Activated CD8-positive, alpha-beta T cell treated with anti-CD3 and anti-CD28 coated beads for 36 hours (primary cell): ENCODE results near the gene TPM1. TPM values are rescaled to one million over a fixed set of nuclear protein-coding genes. Genes with fewer than 3 reads are reported as not detected.

Source experiments
- ATAC-seq: fragments of 200-7000 bp; cut with Tn5 transposase; one replicate; pipeline ENCODE4 v1.10.0; 2021; ENCODE audit warnings: mild to moderate bottlenecking, moderate library complexity
- CTCF ChIA-PET: fragments of 350-600 bp; sonication (Branson Sonifier 250); formaldehyde crosslinking; loops from one replicate; lab custom pipeline; 2021; ENCODE audit warnings: antibody characterized with exemption; lab: Charles Lee
- POLR2A ChIA-PET: fragments of 350-600 bp; sonication (Branson Sonifier 250); formaldehyde crosslinking; loops from one replicate; lab custom pipeline; 2021; ENCODE audit warnings: antibody characterized with exemption; lab: Charles Lee
- DNase-seq: peaks from one replicate; pipeline ENCODE4 v3.0.0-alpha.2; 2020
- H3K27ac Mint-ChIP-seq: one replicate; pipeline ENCODE4 v1.8.0; 2021; ENCODE audit warnings: mild to moderate bottlenecking, mixed read lengths
- H3K27me3 Mint-ChIP-seq: one replicate; pipeline ENCODE4 v1.8.0; 2021; ENCODE audit warnings: mixed read lengths
- H3K36me3 Mint-ChIP-seq: one replicate; pipeline ENCODE4 v1.8.0; 2021; ENCODE audit warnings: low read depth, mixed read lengths
- H3K4me1 Mint-ChIP-seq: one replicate; pipeline ENCODE4 v1.8.0; 2021; ENCODE audit warnings: low read depth, mixed read lengths
- H3K4me3 Mint-ChIP-seq: one replicate; pipeline ENCODE4 v1.8.0; 2021; ENCODE audit warnings: mild to moderate bottlenecking, moderate library complexity, mixed read lengths
- H3K9me3 Mint-ChIP-seq: one replicate; pipeline ENCODE4 v1.8.0; 2021; ENCODE audit warnings: mixed read lengths
- intact Hi-C: fragments of 100-400 bp; cut with micrococcal nuclease; formaldehyde crosslinking; loops from one replicate; pipeline ENCODE4 v1.10.0; 2022
- total RNA-seq, 2 experiments: library from RNA; stranded (reverse); gene quantifications; one replicate each; pipeline ENCODE4 v1.2.3, GENCODE V29; 2021
- TF ChIP-seq, protein P1 (sequence below): fragments of 200-600 bp; IDR thresholded peaks from one replicate; pipeline ENCODE4 v1.8.0; 2022; ENCODE audit warnings: antibody characterized with exemption, mild to moderate bottlenecking

TPM1 gene
- total RNA-seq, 2 experiments from 2014 or later = 6.0 to 6.3 TPM

DNA sequence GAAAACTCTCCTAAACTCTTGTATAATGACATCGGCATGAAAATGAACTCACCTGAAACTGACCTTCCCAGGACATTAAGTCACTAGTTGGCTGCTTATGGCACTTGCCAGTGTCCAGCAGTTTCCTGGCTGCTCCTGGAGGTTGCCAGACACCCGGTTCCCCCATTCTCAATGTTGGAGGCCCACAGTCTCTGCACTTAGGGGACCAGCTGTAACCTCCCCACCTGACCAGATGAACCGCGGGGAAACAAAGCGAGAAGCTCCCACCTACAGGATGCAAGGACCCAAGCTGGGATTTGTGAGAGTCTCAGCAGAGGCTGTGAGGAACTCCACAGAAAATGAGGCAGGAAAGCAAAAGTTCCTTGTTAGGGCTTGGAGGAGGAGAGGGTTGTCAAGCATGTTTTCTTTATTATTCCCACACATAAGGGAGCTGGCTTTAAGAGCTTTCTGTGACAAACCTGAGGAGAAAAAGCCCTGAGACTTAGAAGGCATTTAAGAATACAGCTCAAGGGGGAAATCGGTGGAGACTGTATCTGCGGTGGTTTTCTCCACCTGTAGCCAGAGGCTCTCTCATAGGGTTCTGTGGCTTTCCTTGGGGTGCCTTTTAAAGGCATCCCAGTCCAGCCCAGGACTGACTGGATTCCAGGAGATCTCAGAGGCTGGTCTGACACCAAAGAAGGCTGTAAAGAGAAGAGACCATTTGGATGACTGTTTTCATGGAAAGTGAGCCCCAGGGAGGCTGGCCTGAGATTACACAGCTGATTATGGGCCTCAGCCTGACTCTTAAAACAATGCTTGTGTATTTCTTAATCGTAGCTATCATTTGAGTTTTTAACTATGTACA lies 4.6 kb downstream of the TPM1 start:
- DNase-seq (no peak), ATAC-seq (no peak)
- TF ChIP-seq, protein P1, sequence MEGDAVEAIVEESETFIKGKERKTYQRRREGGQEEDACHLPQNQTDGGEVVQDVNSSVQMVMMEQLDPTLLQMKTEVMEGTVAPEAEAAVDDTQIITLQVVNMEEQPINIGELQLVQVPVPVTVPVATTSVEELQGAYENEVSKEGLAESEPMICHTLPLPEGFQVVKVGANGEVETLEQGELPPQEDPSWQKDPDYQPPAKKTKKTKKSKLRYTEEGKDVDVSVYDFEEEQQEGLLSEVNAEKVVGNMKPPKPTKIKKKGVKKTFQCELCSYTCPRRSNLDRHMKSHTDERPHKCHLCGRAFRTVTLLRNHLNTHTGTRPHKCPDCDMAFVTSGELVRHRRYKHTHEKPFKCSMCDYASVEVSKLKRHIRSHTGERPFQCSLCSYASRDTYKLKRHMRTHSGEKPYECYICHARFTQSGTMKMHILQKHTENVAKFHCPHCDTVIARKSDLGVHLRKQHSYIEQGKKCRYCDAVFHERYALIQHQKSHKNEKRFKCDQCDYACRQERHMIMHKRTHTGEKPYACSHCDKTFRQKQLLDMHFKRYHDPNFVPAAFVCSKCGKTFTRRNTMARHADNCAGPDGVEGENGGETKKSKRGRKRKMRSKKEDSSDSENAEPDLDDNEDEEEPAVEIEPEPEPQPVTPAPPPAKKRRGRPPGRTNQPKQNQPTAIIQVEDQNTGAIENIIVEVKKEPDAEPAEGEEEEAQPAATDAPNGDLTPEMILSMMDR = no peak
- peak overlapping the region; percentile 90 for H3K4me3 Mint-ChIP-seq
- intact Hi-C loops = loop anchor here (5.0 kb wide), 2 partner anchors 45 to 355 kb away; no protein-coding TSS in a partner anchor
- H3K27me3 Mint-ChIP-seq = peaks cover 40% of the 10 kb centered on the region
- ChIA-PET CTCF (interaction anchor here (0.8 to 6.7 kb wide), 61 partner anchors 8 to 549 kb away, joined by 3 to 123 read pairs (median 4); partner anchors contain the start of gene FBXL22), POLR2A (no interaction called here)
- no peaks in the 10 kb centered on the region for H3K36me3 Mint-ChIP-seq
- H3K27ac Mint-ChIP-seq = no peak overlapping the region
- H3K9me3 Mint-ChIP-seq = no peaks in the 10 kb centered on the region
- peaks cover 10% of the 10 kb centered on the region for H3K4me1 Mint-ChIP-seq

DNA sequence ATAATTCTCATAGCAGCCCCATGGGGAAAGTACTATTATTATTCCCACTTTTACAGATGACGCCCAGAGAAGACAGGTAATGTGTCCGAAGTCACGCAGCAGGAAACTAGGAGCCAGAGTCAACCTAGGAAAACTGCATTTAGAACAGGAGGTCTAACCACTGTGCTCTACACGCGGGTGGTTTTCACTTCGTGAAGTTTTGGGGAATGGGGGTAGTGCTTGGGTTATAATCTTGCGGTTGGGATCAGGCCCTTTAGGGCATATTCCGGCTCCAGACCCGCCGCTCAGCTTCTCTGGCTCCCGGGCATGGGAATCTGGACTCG lies 5.2 kb downstream of the TPM1 start:
- DNase-seq = no peak
- no peaks in the 10 kb centered on the region for H3K36me3 Mint-ChIP-seq
- H3K27ac Mint-ChIP-seq = no peak overlapping the region
- TF ChIP-seq, protein P1 = no peak
- H3K4me3 Mint-ChIP-seq = peak overlapping the region; percentile 90
- H3K4me1 Mint-ChIP-seq = peaks cover 10% of the 10 kb centered on the region
- POLR2A ChIA-PET = interaction anchor here (1.2 kb wide), 1 partner anchor 659 kb away, joined by 3 read pairs; no protein-coding TSS in a partner anchor
- CTCF ChIA-PET = interaction anchor here (0.8 to 6.7 kb wide), 63 partner anchors 8 to 549 kb away, joined by 3 to 123 read pairs (median 4); partner anchors contain the start of genes FBXL22 and RPS27L
- ATAC-seq = no peak
- intact Hi-C loops = loop anchor here (5.0 kb wide), 2 partner anchors 45 to 355 kb away; no protein-coding TSS in a partner anchor
- H3K27me3 Mint-ChIP-seq = peaks cover 40% of the 10 kb centered on the region
- no peaks in the 10 kb centered on the region for H3K9me3 Mint-ChIP-seq

DNA sequence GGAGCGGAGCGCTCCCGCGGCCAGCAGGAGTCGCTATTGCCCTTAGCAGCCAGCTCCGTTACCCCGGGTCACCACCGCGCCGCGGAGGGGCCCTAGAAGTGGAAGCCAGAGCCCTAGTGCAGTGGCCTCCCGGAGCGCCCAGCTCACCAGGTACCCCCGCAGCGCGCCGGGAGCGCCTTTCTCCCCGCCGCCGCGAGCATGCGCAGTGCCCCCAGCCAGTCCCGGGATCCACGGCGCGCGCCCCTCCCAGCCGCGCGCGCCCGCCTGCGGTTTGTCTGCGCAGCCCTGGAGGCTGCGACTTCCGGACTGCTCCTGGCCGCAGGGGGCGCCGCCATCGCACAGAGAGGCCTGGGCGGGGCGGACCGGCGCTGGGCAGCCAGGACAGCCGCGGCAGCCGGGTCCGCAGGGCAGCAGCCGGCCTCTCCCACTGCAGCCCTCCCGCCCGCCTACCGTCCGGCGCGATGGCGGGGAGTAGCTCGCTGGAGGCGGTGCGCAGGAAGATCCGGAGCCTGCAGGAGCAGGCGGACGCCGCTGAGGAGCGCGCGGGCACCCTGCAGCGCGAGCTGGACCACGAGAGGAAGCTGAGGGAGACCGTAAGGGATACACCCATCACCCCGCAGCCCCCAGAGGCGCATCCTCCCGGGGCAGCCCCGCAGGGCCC lies 5.7 kb downstream of the TPM1 start:
- TF ChIP-seq, protein P1 = peak; percentile 99
- H3K27ac Mint-ChIP-seq = no peak overlapping the region

DNA sequence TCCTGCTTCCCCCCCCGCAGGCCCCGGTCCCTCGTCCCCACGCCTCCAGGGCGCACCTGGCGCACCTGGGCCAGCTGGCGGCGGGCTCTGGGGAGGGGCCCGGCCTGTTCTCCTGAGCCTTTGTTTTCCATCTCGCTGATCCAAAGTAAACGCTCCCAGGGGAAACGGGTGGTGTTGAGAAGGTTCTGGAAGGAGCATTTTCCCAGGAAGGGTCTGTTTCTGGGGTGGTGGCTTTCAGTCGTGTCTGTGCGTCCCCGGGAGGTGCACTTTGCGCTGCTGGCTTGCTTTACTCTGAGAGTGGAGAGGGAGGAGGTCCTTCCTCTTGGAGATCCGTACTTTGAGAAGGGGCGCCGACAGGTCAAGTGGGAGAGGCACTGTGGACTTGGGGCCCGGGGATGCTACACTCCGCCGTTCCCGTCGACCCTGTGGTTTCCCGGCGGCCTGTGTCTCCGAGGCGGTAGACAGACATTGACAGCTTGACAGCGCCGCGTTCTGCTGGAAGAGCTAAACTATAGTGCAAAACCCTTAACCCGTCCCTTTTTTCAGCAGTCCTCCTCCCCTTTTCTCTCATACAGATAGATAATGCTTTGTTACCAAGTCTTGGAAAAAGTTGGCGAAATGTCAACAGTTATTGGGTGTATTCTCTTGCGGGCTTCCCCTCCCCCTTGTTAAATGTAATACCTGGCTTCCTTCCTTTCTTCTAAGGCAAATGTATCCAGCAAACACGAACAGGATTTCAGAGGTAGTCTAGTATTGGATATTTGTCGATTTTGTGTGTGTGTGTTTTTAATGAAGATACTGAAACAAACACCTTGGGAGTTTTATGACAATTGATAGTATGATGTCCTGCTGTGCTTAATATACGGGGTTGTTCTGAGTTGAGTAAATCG lies 6.5 kb downstream of the TPM1 start:
- peaks cover 31% of the 10 kb centered on the region for H3K27me3 Mint-ChIP-seq
- intact Hi-C loops = loop anchor here (5.0 kb wide), 2 partner anchors 43 to 353 kb away; no protein-coding TSS in a partner anchor
- H3K4me1 Mint-ChIP-seq = peaks cover 7% of the 10 kb centered on the region
- CTCF ChIA-PET = interaction anchor here (0.7 to 6.7 kb wide), 39 partner anchors 8 to 366 kb away, joined by 3 to 123 read pairs (median 5); partner anchors contain the start of gene RPS27L
- TF ChIP-seq, protein P1 = no peak
- POLR2A ChIA-PET = interaction anchor here (0.6 to 1.2 kb wide), 3 partner anchors 9 to 661 kb away, joined by 3 read pairs; no protein-coding TSS in a partner anchor
- H3K9me3 Mint-ChIP-seq = no peaks in the 10 kb centered on the region
- ATAC-seq (no peak), DNase-seq (peak; percentile 64)
- H3K4me3 Mint-ChIP-seq = peak overlapping the region; percentile 90
- peak overlapping the region; percentile 75 for H3K27ac Mint-ChIP-seq
- H3K36me3 Mint-ChIP-seq = no peaks in the 10 kb centered on the region

More for the DNA sequence above, 5.7 kb downstream of the TPM1 start:
- ATAC-seq (peak; percentile 87), DNase-seq (peak; percentile 91)
- intact Hi-C loops = loop anchor here (5.0 kb wide), 2 partner anchors 44 to 354 kb away; no protein-coding TSS in a partner anchor
- H3K27me3 Mint-ChIP-seq = peaks cover 37% of the 10 kb centered on the region
- peak overlapping the region; percentile 90 for H3K4me3 Mint-ChIP-seq
- ChIA-PET CTCF (interaction anchor here (0.6 to 6.7 kb wide), 71 partner anchors 9 to 548 kb away, joined by 3 to 123 read pairs (median 4); partner anchors contain the start of genes FBXL22 and RPS27L), POLR2A (interaction anchor here (0.7 to 1.2 kb wide), 2 partner anchors 8 to 660 kb away, joined by 3 read pairs; no protein-coding TSS in a partner anchor)
- H3K36me3 Mint-ChIP-seq = no peaks in the 10 kb centered on the region
- H3K9me3 Mint-ChIP-seq = no peaks in the 10 kb centered on the region
- H3K4me1 Mint-ChIP-seq = peaks cover 7% of the 10 kb centered on the region
